AG09309 (cell line): ENCODE data around the gene PRELID3B.

Experiments used
- DNase-seq: peaks from one replicate; pipeline ENCODE4 v3.0.0-alpha.2; 2010; ENCODE audit warnings: low read depth
- H3K4me3 ChIP-seq: 2 replicates; pipeline ENCODE4 v1.5.1; 2011; ENCODE audit warnings: mild to moderate bottlenecking, low read depth, low read length, moderate library complexity; ENCODE audit not compliant: control insufficient read depth
- CTCF ChIP-seq: IDR thresholded peaks from 2 replicates; pipeline ENCODE4 v1.5.1; 2011; ENCODE audit warnings: mild to moderate bottlenecking, low read depth, low read length, inconsistent platforms; ENCODE audit not compliant: insufficient read depth, control insufficient read depth; ENCODE audit errors: missing control alignments

Gene PRELID3B

GRCh38 chr20:59035381-59035780 lies 7.2 kb downstream of the PRELID3B start:
- no peak for TF ChIP-seq CTCF
- no peak for DNase-seq
- H3K4me3 ChIP-seq: no peak overlapping the region

GRCh38 chr20:59033616-59034165 lies 8.9 kb downstream of the PRELID3B start:
- H3K4me3 ChIP-seq: no peak overlapping the region
- no peak for TF ChIP-seq CTCF
- no peak for DNase-seq

- DNase-seq: no peak
- H3K4me3 ChIP-seq: no peak overlapping the region
- TF ChIP-seq CTCF: no peak
Measured at GRCh38 chr20:59033093-59033492, 9.5 kb downstream of the PRELID3B start.

GRCh38 chr20:59032713-59033059 lies 9.9 kb downstream of the PRELID3B start:
- DNase-seq: no peak
- no peak for TF ChIP-seq CTCF
- peak overlapping the region; percentile 59 for H3K4me3 ChIP-seq

GRCh38 chr20:59032023-59032712 lies 10.4 kb downstream of the PRELID3B start, which contains the start of gene ATP5F1E:
Gene ATP5F1E (minus strand): TSS chr20:59032335. CDS start chr20:59032251, 84 bp downstream.
- H3K4me3 ChIP-seq: peak within 1 kb of the TSS; percentile 75
- no peak for TF ChIP-seq CTCF
- peak; percentile 62 for DNase-seq

- no peak for DNase-seq
- TF ChIP-seq CTCF: no peak
Measured at GRCh38 chr20:59031564-59032022, 11.0 kb downstream of the PRELID3B start.

More at GRCh38 chr20:59031564-59032022, 11.0 kb downstream of the PRELID3B start:
- peak overlapping the region; percentile 75 for H3K4me3 ChIP-seq
